Sigmoid colon (tissue), 4 donors: ENCODE measurements around the gene ADAMTS10.
"Not testable (repeated sequence)": the region's sequence is repeated elsewhere in the genome, so short reads cannot be mapped to it uniquely, and the experiment has no call there.

ENCODE experiments used
- POLR2AphosphoS5 ChIP-seq, 4 donors: sonication (generic); formaldehyde crosslinking; IDR thresholded peaks; one replicate each; pipeline ENCODE4 v1.6.1; 2017; ENCODE audit warnings: antibody characterized with exemption in 4 of 4
- TF ChIP-seq, protein P1 (sequence below), 4 experiments: fragments of 450-650 bp in 3 of 4; fragments of 200-600 bp in 1 of 4; IDR thresholded peaks; one replicate each; pipeline ENCODE4 v1.5.1; 2016 to 2019; ENCODE audit warnings: antibody characterized with exemption in 4 of 4, mild to moderate bottlenecking in 3 of 4, moderate library complexity in 2 of 4

DNA sequence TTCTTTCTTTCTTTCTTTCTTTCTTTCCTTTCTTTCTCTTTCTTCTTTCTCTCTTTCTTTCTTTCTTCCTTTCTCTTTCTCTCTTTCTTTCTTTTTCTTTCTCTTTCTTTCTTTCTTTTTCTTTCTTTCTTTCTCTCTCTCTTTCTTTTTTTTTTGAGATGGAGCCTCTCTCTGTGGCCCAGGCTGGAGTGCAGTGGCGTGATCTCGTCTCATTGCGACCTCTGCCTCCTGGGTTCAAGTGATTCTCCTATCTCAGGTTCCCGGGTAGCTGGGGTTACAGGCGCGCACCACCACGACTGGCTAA, 35.9 kb downstream of the ADAMTS10 start:
- TF ChIP-seq, protein P1, sequence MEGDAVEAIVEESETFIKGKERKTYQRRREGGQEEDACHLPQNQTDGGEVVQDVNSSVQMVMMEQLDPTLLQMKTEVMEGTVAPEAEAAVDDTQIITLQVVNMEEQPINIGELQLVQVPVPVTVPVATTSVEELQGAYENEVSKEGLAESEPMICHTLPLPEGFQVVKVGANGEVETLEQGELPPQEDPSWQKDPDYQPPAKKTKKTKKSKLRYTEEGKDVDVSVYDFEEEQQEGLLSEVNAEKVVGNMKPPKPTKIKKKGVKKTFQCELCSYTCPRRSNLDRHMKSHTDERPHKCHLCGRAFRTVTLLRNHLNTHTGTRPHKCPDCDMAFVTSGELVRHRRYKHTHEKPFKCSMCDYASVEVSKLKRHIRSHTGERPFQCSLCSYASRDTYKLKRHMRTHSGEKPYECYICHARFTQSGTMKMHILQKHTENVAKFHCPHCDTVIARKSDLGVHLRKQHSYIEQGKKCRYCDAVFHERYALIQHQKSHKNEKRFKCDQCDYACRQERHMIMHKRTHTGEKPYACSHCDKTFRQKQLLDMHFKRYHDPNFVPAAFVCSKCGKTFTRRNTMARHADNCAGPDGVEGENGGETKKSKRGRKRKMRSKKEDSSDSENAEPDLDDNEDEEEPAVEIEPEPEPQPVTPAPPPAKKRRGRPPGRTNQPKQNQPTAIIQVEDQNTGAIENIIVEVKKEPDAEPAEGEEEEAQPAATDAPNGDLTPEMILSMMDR (IDR thresholded peaks at IDR 0.05): not testable (repeated sequence)
- TF ChIP-seq POLR2AphosphoS5 (IDR thresholded peaks at IDR 0.05): not testable (repeated sequence)
